HepG2 (cell line): ENCODE data around the gene NXNL2. TPM values are rescaled to one million over a fixed set of nuclear protein-coding genes. Genes with fewer than 3 reads are reported as not detected.

Source experiments
- ATAC-seq: fragments of 200-7000 bp; cut with Tn5 transposase; 3 replicates; pipeline ENCODE4 v1.9.1; 2020; ENCODE audit warnings: mild to moderate bottlenecking, moderate library complexity
- BruUV-seq: library from RNA; stranded (reverse); fragments of 400-500 nt; replicated peaks from 2 replicates; lab custom pipeline; 2021; lab: Mats Ljungman, UMichigan
- CTCF ChIA-PET: fragments of 300-600 bp; formaldehyde crosslinking; extraction: SDS; loops from one replicate; lab custom pipeline; 2021; ENCODE audit warnings: low total read pairs, inconsistent platforms, low intra/inter-chr PET ratio; lab: Yijun Ruan, JAX
- POLR2A ChIA-PET: fragments of 350-600 bp; sonication (Branson Sonifier 250); formaldehyde crosslinking; loops from one replicate; lab custom pipeline; 2020; ENCODE audit warnings: antibody characterized with exemption, inconsistent platforms; lab: Yijun Ruan, JAX
- DNase-seq: peaks from one replicate; pipeline ENCODE4 v3.0.0-alpha.2; 2015; ENCODE audit warnings: low spot score
- FAIRE-seq: peaks from 3 replicates; lab custom pipeline; 2011; peaks lifted over from hg19 to GRCh38; lab: Jason Lieb, UNC
- H2AFZ ChIP-seq: one replicate; pipeline ENCODE4 v1.6.1; 2011; ENCODE audit warnings: low read length, inconsistent platforms
- H3K27ac ChIP-seq: fragments of 300-600 bp; 3 replicates; pipeline ENCODE4 v1.8.0; 2011; ENCODE audit warnings: mixed run types, mild to moderate bottlenecking, mixed read lengths, low read length, inconsistent platforms; ENCODE audit not compliant: insufficient read depth; ENCODE audit errors: extremely low read length
- H3K27me3 ChIP-seq, 2 experiments: fragments of 200-600 bp in 1 of 2; 2 replicates in 1 of 2; 3 replicates in 1 of 2; pipeline versions ENCODE4 v1.6.0 to v1.8.0; 2011; ENCODE audit warnings: low read length in 2 of 2, mild to moderate bottlenecking in 2 of 2, moderate library complexity in 2 of 2, inconsistent platforms in 1 of 2; ENCODE audit not compliant: insufficient read depth in 2 of 2, control insufficient read depth in 1 of 2
- H3K36me3 ChIP-seq, 2 experiments: fragments of 200-600 bp in 1 of 2; replicated peaks in 1 of 2; 2 replicates in 1 of 2; 3 replicates in 1 of 2; pipeline versions ENCODE4 v1.5.1 to v1.8.0; 2011; ENCODE audit warnings: low read length in 2 of 2, inconsistent platforms in 1 of 2; ENCODE audit not compliant: insufficient read depth in 2 of 2, control insufficient read depth in 1 of 2
- H3K4me1 ChIP-seq: 2 replicates; pipeline ENCODE4 v1.5.1; 2012; ENCODE audit warnings: low read length, inconsistent platforms; ENCODE audit not compliant: insufficient read depth
- H3K4me2 ChIP-seq: 2 replicates; pipeline ENCODE4 v1.6.0; 2011; ENCODE audit warnings: low read depth, low read length, inconsistent platforms
- H3K4me3 ChIP-seq, 3 experiments: fragments of 200-600 bp in 1 of 3; sonication (generic), shearing (Covaris generic) in 1 of 3; replicated peaks in 1 of 3; 2 replicates each; pipeline ENCODE4 v1.5.1; 2011 to 2016; ENCODE audit warnings: low read length in 3 of 3, inconsistent platforms in 2 of 3, low read depth in 2 of 3, mild to moderate bottlenecking in 2 of 3, control low read depth in 1 of 3, mixed read lengths in 1 of 3; ENCODE audit not compliant: insufficient read depth in 1 of 3
- H3K79me2 ChIP-seq: one replicate; pipeline ENCODE4 v1.6.1; 2011; ENCODE audit warnings: low read length, inconsistent platforms; ENCODE audit not compliant: insufficient read depth
- H3K9ac ChIP-seq: 2 replicates; pipeline ENCODE4 v1.6.0; 2011; ENCODE audit warnings: mild to moderate bottlenecking, low read depth, low read length, inconsistent platforms; ENCODE audit not compliant: insufficient read depth
- H3K9me3 ChIP-seq: 2 replicates; pipeline ENCODE4 v1.5.1; 2012; ENCODE audit warnings: mild to moderate bottlenecking, low read length
- H4K20me1 ChIP-seq: 2 replicates; pipeline ENCODE4 v1.6.0; 2011; ENCODE audit warnings: inconsistent platforms, mild to moderate bottlenecking, low read length, moderate library complexity; ENCODE audit not compliant: insufficient read depth
- DPF2 ChIP-seq: sonication (generic); formaldehyde crosslinking; IDR thresholded peaks from 2 replicates; pipeline ENCODE4 v1.4.0; 2020; ENCODE audit warnings: mild to moderate bottlenecking, low read depth, missing genetic modification reagents, borderline replicate concordance
- ETV6 ChIP-seq: sonication (generic); formaldehyde crosslinking; conservative IDR thresholded peaks from 2 replicates; pipeline ENCODE4 v1.4.0; 2020; ENCODE audit warnings: missing genetic modification reagents
- MTA1 ChIP-seq: sonication (generic); formaldehyde crosslinking; IDR thresholded peaks from 2 replicates; pipeline ENCODE4 v1.4.0; 2020; ENCODE audit warnings: missing genetic modification reagents, mild to moderate bottlenecking, borderline replicate concordance
- RAD51 ChIP-seq: fragments of 450-650 bp; IDR thresholded peaks from 2 replicates; pipeline ENCODE4 v1.6.1; 2016; ENCODE audit warnings: borderline replicate concordance
- SRSF1 ChIP-seq: fragments of 200-400 bp; formaldehyde crosslinking; optimal IDR thresholded peaks from 2 replicates; pipeline ENCODE3; 2017; ENCODE audit warnings: mild to moderate bottlenecking, low read depth, low read length, moderate library complexity
- XRCC5 ChIP-seq: fragments of 200-400 bp; formaldehyde crosslinking; optimal IDR thresholded peaks from 2 replicates; pipeline ENCODE3; 2017; ENCODE audit warnings: mild to moderate bottlenecking, low read length
- ZBTB8A ChIP-seq: sonication (generic); formaldehyde crosslinking; IDR thresholded peaks from 2 replicates; pipeline ENCODE4 v1.4.0; 2020; ENCODE audit warnings: mild to moderate bottlenecking, low read depth, missing genetic modification reagents, borderline replicate concordance
- ZNF121 ChIP-seq: sonication (generic); formaldehyde crosslinking; IDR thresholded peaks from 2 replicates; pipeline ENCODE4 v1.5.0; 2020; ENCODE audit warnings: mild to moderate bottlenecking, missing genetic modification reagents
- ZNF446 ChIP-seq: sonication (generic); formaldehyde crosslinking; IDR thresholded peaks from 2 replicates; pipeline ENCODE4 v1.5.0; 2020; ENCODE audit warnings: mild to moderate bottlenecking, missing genetic modification reagents
- ZNF713 ChIP-seq: sonication (generic); formaldehyde crosslinking; IDR thresholded peaks from 2 replicates; pipeline ENCODE4 v1.4.0; 2020; ENCODE audit warnings: mild to moderate bottlenecking, missing genetic modification reagents
- ZSCAN30 ChIP-seq: sonication (generic); formaldehyde crosslinking; IDR thresholded peaks from 2 replicates; pipeline ENCODE4 v1.5.0; 2020; ENCODE audit warnings: mild to moderate bottlenecking, missing genetic modification reagents
- WGBS: methylation state at CpG from one replicate; pipeline ENCODE4 v1.1.6; 2017; ENCODE audit warnings: low lambda C conversion rate; 5-methylcytosine and 5-hydroxymethylcytosine counted together
- in situ Hi-C: cut with HindIII; loops from 2 replicates; pipeline ENCODE4 v1.10.0; 2017; ENCODE audit warnings: low pct_unique_long_range_greater_than_20kb; ENCODE audit not compliant: extremely low pct_ligation_motif_present
- intact Hi-C: fragments of 100-400 bp; cut with micrococcal nuclease; formaldehyde crosslinking; loops from one replicate; pipeline ENCODE4 v1.10.0; 2022; ENCODE audit not compliant: unreplicated experiment
- polyA plus RNA-seq, 8 experiments: library from polyadenylated mRNA; depleted of rRNA in 3 of 8; stranded (reverse) in 7 of 8; unstranded in 1 of 8; fragments of >200 nt; fragmentation: Illumina TruSeq in 4 of 8; extraction: Trizol in 4 of 8; gene quantifications; 2 replicates each; pipeline versions ENCODE4 v1.2.1 to v1.2.3, GENCODE V29; 2011 to 2016; ENCODE audit warnings: low read depth in 4 of 8, missing spikeins in 1 of 8, mixed read lengths in 1 of 8; ENCODE audit not compliant: insufficient read depth in 1 of 8
- total RNA-seq, 5 experiments: library from RNA; depleted of rRNA; stranded (reverse); fragments of >200 nt; fragmentation: Illumina TruSeq; extraction: Trizol; gene quantifications; 2 replicates each; pipeline ENCODE4 v1.2.3, GENCODE V29; 2016; ENCODE audit warnings: low read depth in 1 of 5
- TF ChIP-seq, protein P1 (sequence below): sonication (generic); formaldehyde crosslinking; IDR thresholded peaks from 2 replicates; pipeline ENCODE4 v1.8.0; 2022; ENCODE audit warnings: missing genetic modification reagents, mild to moderate bottlenecking, inconsistent platforms, borderline replicate concordance
- TF ChIP-seq, protein P2 (sequence below): sonication (generic); formaldehyde crosslinking; IDR thresholded peaks from 2 replicates; pipeline ENCODE4 v1.4.0; 2020; ENCODE audit warnings: mild to moderate bottlenecking, missing genetic modification reagents
- TF ChIP-seq, protein P3 (sequence below): sonication (generic); formaldehyde crosslinking; IDR thresholded peaks from 2 replicates; pipeline ENCODE4 v1.4.0; 2020; ENCODE audit warnings: low read depth, missing genetic modification reagents

NXNL2 gene
- total and polyA plus RNA-seq, 2 of the 13 experiments (the other 11 are each of a cell fraction or from before 2014, with no cell fraction given) = not detected

DNA sequence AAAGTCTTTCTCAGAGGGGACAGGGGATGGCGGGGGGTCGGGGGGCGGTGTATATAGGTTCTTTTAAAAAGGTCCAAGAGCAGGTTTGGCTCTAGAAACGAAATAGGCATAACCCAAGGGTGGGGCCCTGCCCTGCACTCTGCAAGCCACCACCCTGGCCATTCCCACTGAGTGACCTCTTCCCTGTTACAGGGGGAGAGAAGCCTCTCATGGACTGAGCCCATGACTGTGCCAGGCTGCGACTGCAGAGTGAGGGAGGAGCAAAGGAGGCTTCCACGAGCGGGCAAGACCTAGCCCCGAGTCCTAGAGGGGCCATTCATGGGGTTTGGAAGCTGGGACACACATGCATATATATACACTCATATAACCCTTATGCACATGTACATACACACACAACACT, 10.1 kb upstream of the NXNL2 start:
- in situ Hi-C loops = no loop called here
- TF ChIP-seq, protein P1, sequence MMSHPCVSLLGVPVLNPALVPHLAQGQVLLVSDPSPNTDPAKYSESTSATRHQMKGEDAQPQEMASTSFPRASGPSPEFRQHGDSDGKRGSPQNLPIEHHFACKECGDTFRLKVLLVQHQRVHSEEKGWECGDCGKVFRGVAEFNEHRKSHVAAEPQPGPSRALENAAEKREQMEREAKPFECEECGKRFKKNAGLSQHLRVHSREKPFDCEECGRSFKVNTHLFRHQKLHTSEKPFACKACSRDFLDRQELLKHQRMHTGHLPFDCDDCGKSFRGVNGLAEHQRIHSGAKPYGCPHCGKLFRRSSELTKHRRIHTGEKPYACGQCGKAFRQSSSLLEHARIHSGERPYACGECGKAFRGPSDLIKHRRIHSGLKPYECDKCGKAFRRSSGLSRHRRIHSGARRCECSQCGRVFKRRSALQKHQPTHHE (CRISPR knock-in tag) = no peak
- TF ChIP-seq RAD51 (no peak), DPF2 (no peak), ZSCAN30 (no peak), SRSF1 (no peak), XRCC5 (no peak), ZNF121 (CRISPR knock-in tag) (no peak), ZNF446 (no peak), ZBTB8A (CRISPR knock-in tag) (no peak), MTA1 (CRISPR knock-in tag) (no peak), ETV6 (no peak), ZNF713 (CRISPR knock-in tag) (no peak)
- TF ChIP-seq, protein P2, sequence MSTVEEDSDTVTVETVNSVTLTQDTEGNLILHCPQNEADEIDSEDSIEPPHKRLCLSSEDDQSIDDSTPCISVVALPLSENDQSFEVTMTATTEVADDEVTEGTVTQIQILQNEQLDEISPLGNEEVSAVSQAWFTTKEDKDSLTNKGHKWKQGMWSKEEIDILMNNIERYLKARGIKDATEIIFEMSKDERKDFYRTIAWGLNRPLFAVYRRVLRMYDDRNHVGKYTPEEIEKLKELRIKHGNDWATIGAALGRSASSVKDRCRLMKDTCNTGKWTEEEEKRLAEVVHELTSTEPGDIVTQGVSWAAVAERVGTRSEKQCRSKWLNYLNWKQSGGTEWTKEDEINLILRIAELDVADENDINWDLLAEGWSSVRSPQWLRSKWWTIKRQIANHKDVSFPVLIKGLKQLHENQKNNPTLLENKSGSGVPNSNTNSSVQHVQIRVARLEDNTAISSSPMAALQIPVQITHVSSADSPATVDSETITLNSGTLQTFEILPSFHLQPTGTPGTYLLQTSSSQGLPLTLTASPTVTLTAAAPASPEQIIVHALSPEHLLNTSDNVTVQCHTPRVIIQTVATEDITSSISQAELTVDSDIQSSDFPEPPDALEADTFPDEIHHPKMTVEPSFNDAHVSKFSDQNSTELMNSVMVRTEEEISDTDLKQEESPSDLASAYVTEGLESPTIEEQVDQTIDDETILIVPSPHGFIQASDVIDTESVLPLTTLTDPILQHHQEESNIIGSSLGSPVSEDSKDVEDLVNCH (CRISPR knock-in tag) = no peak
- TF ChIP-seq, protein P3, sequence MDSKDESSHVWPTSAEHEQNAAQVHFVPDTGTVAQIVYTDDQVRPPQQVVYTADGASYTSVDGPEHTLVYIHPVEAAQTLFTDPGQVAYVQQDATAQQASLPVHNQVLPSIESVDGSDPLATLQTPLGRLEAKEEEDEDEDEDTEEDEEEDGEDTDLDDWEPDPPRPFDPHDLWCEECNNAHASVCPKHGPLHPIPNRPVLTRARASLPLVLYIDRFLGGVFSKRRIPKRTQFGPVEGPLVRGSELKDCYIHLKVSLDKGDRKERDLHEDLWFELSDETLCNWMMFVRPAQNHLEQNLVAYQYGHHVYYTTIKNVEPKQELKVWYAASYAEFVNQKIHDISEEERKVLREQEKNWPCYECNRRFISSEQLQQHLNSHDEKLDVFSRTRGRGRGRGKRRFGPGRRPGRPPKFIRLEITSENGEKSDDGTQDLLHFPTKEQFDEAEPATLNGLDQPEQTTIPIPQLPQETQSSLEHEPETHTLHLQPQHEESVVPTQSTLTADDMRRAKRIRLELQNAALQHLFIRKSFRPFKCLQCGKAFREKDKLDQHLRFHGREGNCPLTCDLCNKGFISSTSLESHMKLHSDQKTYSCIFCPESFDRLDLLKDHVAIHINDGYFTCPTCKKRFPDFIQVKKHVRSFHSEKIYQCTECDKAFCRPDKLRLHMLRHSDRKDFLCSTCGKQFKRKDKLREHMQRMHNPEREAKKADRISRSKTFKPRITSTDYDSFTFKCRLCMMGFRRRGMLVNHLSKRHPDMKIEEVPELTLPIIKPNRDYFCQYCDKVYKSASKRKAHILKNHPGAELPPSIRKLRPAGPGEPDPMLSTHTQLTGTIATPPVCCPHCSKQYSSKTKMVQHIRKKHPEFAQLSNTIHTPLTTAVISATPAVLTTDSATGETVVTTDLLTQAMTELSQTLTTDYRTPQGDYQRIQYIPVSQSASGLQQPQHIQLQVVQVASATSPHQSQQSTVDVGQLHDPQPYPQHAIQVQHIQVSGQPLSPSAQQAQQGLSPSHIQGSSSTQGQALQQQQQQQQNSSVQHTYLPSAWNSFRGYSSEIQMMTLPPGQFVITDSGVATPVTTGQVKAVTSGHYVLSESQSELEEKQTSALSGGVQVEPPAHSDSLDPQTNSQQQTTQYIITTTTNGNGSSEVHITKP (CRISPR knock-in tag) = no peak

More for the DNA sequence above, 10.1 kb upstream of the NXNL2 start:
- no peaks in the 10 kb centered on the region for H3K36me3 ChIP-seq
- H3K4me3 ChIP-seq = no peak overlapping the region
- FAIRE-seq (no peak), DNase-seq (no peak), ATAC-seq (no peak)
- no peak overlapping the region for H3K9ac ChIP-seq
- no peaks in the 10 kb centered on the region for H3K9me3 ChIP-seq
- H3K4me1 ChIP-seq = peaks cover 18% of the 10 kb centered on the region
- no peak overlapping the region for H2AFZ ChIP-seq
- H3K27ac ChIP-seq = no peak overlapping the region
- no peaks in the 10 kb centered on the region for H4K20me1 ChIP-seq
- POLR2A ChIA-PET = no interaction called here
- no TSS peak for BruUV-seq
- intact Hi-C loops = no loop called here
- no peak overlapping the region for H3K4me2 ChIP-seq
- no peaks in the 10 kb centered on the region for H3K79me2 ChIP-seq
- CTCF ChIA-PET = no interaction called here
- no peaks in the 10 kb centered on the region; a peak in 1 of 5 replicates for H3K27me3 ChIP-seq
- 19% methylated on average over 4 of the region's 8 CpGs for WGBS
